Osteoblast (primary cell): ENCODE measurements around the gene PGS1. TPM values are rescaled to one million over a fixed set of nuclear protein-coding genes. Genes with fewer than 3 reads are reported as not detected.
A peak's percentile ranks its signal among the peaks of the same experiment; 100 is the strongest.

ENCODE experiments used
- DNase-seq: peaks from one replicate; pipeline ENCODE4 v3.0.0; 2011; ENCODE audit warnings: low spot score, mixed read lengths; ENCODE audit not compliant: insufficient read length; ENCODE audit errors: missing footprints
- H2AFZ ChIP-seq: 2 replicates; pipeline ENCODE4 v1.6.0; 2011; ENCODE audit warnings: mild to moderate bottlenecking, low read length
- H3K27ac ChIP-seq: 2 replicates; pipeline ENCODE4 v1.5.1; 2011; ENCODE audit warnings: mild to moderate bottlenecking, low read depth, low read length, moderate library complexity
- H3K27me3 ChIP-seq: 2 replicates; pipeline ENCODE4 v1.6.0; 2012; ENCODE audit warnings: mild to moderate bottlenecking, control low read depth, inconsistent platforms, low read length, moderate library complexity; ENCODE audit not compliant: insufficient read depth
- H3K36me3 ChIP-seq: 2 replicates; pipeline ENCODE4 v1.5.1; 2011; ENCODE audit warnings: mild to moderate bottlenecking, low read length, control low read depth, moderate library complexity; ENCODE audit not compliant: insufficient read depth
- H3K4me1 ChIP-seq: 2 replicates; pipeline ENCODE4 v1.5.1; 2011; ENCODE audit warnings: mild to moderate bottlenecking, low read length, control low read depth, moderate library complexity; ENCODE audit not compliant: insufficient read depth
- H3K4me2 ChIP-seq: 2 replicates; pipeline ENCODE4 v1.6.0; 2011; ENCODE audit warnings: mild to moderate bottlenecking, low read length; ENCODE audit not compliant: insufficient read depth
- H3K4me3 ChIP-seq: fragments of 200-600 bp; sonication (generic); 3 replicates; pipeline ENCODE4 v1.5.1; 2012; ENCODE audit warnings: mild to moderate bottlenecking, low read length, inconsistent platforms; ENCODE audit not compliant: insufficient read depth
- H3K79me2 ChIP-seq: 2 replicates; pipeline ENCODE4 v1.6.0; 2012; ENCODE audit warnings: mild to moderate bottlenecking, low read length, control low read depth, inconsistent platforms; ENCODE audit not compliant: insufficient read depth
- H3K9me3 ChIP-seq: 2 replicates; pipeline ENCODE4 v1.5.1; 2011; ENCODE audit warnings: low read depth, low read length, control low read depth
- H4K20me1 ChIP-seq: 2 replicates; pipeline ENCODE4 v1.6.0; 2012; ENCODE audit warnings: mild to moderate bottlenecking, low read length, control low read depth; ENCODE audit not compliant: insufficient read depth
- CTCF ChIP-seq: IDR thresholded peaks from 2 replicates; pipeline ENCODE4 v1.5.1; 2011; ENCODE audit warnings: mild to moderate bottlenecking, low read depth, low read length, moderate library complexity; ENCODE audit errors: extremely low read depth
- total RNA-seq: library from RNA; depleted of rRNA; stranded (reverse); fragments of >200 nt; gene quantifications from 2 replicates; pipeline ENCODE4 v1.2.3, GENCODE V29; 2012

Gene PGS1
- total RNA-seq, 1 donor, result 34.4 TPM

- H2AFZ ChIP-seq, result no peak overlapping the region
- H3K4me3 ChIP-seq, result no peak overlapping the region
- no peak overlapping the region for H3K27ac ChIP-seq
- peaks cover 8% of the 10 kb centered on the region for H3K27me3 ChIP-seq
- no peak for TF ChIP-seq CTCF
- H3K4me2 ChIP-seq, result no peak overlapping the region
- no peaks in the 10 kb centered on the region for H3K79me2 ChIP-seq
- no peaks in the 10 kb centered on the region for H4K20me1 ChIP-seq
- H3K36me3 ChIP-seq, result no peaks in the 10 kb centered on the region
- DNase-seq, result peak; percentile 69
- no peaks in the 10 kb centered on the region for H3K9me3 ChIP-seq
- no peaks in the 10 kb centered on the region for H3K4me1 ChIP-seq
These were observed 81.2 kb downstream of the PGS1 start for GRCh38 chr17:78459696-78460095.

GRCh38 chr17:78460176-78460675 is 81.8 kb downstream of the PGS1 start:
- H3K4me1 ChIP-seq, result no peaks in the 10 kb centered on the region
- no peaks in the 10 kb centered on the region for H3K9me3 ChIP-seq
- H3K36me3 ChIP-seq, result no peaks in the 10 kb centered on the region
- no peak overlapping the region for H3K4me3 ChIP-seq
- H4K20me1 ChIP-seq, result no peaks in the 10 kb centered on the region
- no peak overlapping the region for H2AFZ ChIP-seq
- H3K4me2 ChIP-seq, result no peak overlapping the region
- DNase-seq, result peak; percentile 67
- no peak for TF ChIP-seq CTCF
- no peak overlapping the region for H3K27ac ChIP-seq
- no peaks in the 10 kb centered on the region for H3K79me2 ChIP-seq
- peaks cover 8% of the 10 kb centered on the region for H3K27me3 ChIP-seq

GRCh38 chr17:78460951-78461798 is 82.7 kb downstream of the PGS1 start:
- H3K4me1 ChIP-seq, result no peaks in the 10 kb centered on the region
- H4K20me1 ChIP-seq, result no peaks in the 10 kb centered on the region
- peak; percentile 71 for DNase-seq
- TF ChIP-seq CTCF, result no peak
- no peak overlapping the region for H3K4me2 ChIP-seq
- H3K79me2 ChIP-seq, result no peaks in the 10 kb centered on the region
- H3K9me3 ChIP-seq, result no peaks in the 10 kb centered on the region
- H2AFZ ChIP-seq, result no peak overlapping the region
- H3K27ac ChIP-seq, result no peak overlapping the region
- no peaks in the 10 kb centered on the region for H3K36me3 ChIP-seq
- H3K27me3 ChIP-seq, result peaks cover 7% of the 10 kb centered on the region
- H3K4me3 ChIP-seq, result no peak overlapping the region

GRCh38 chr17:78461799-78462053 is 83.3 kb downstream of the PGS1 start:
- Histone ChIP-seq H3K79me2 (no peaks in the 10 kb centered on the region), H3K27me3 (peaks cover 2% of the 10 kb centered on the region), H4K20me1 (no peaks in the 10 kb centered on the region), H3K4me2 (no peak overlapping the region), H3K36me3 (no peaks in the 10 kb centered on the region), H3K27ac (no peak overlapping the region), H3K9me3 (no peaks in the 10 kb centered on the region), H2AFZ (no peak overlapping the region), H3K4me1 (no peaks in the 10 kb centered on the region), H3K4me3 (no peak overlapping the region)
- TF ChIP-seq CTCF, result no peak
- DNase-seq, result peak; percentile 62
